Activated CD8-positive, alpha-beta memory T cell treated with anti-CD3 and anti-CD28 coated beads, Interleukin-2, amount 50 U/mL, for 1 hour (primary cell): ENCODE measurements around the gene TMEM184C.

Source experiments
- DNase-seq: peaks from one replicate; pipeline ENCODE4 v3.0.0-alpha.2; 2020; ENCODE audit errors: extremely low read depth

Gene TMEM184C

GRCh38 chr4:147655639-147656038 is 38.4 kb downstream of the TMEM184C start:
- no peak for DNase-seq

GRCh38 chr4:147658501-147658900 is 41.3 kb downstream of the TMEM184C start:
- DNase-seq = no peak

- no peak for DNase-seq
Observed at GRCh38 chr4:147674073-147674472, 56.9 kb downstream of the TMEM184C start.

GRCh38 chr4:147674496-147674895 is 57.3 kb downstream of the TMEM184C start:
- DNase-seq = no peak

- no peak for DNase-seq
Observed at GRCh38 chr4:147678106-147678505, 60.9 kb downstream of the TMEM184C start.

GRCh38 chr4:147678796-147679549 is 61.8 kb downstream of the TMEM184C start:
- DNase-seq = no peak

GRCh38 chr4:147682755-147683154 is 65.6 kb downstream of the TMEM184C start:
- no peak for DNase-seq

GRCh38 chr4:147683188-147683591 is 66.0 kb downstream of the TMEM184C start:
- no peak for DNase-seq

GRCh38 chr4:147683717-147684700 is 66.8 kb downstream of the TMEM184C start, which contains the start of gene PRMT9:
PRMT9 (minus strand) TSS chr4:147684163; CDS start chr4:147683987, 176 bp downstream.
- peak; percentile 68 for DNase-seq

- DNase-seq = no peak
Observed at GRCh38 chr4:147689067-147689466, 71.9 kb downstream of the TMEM184C start.

- DNase-seq = no peak
Observed at GRCh38 chr4:147691820-147692219, 74.6 kb downstream of the TMEM184C start.

- no peak for DNase-seq
Observed at GRCh38 chr4:147693218-147693617, 76.0 kb downstream of the TMEM184C start.

- DNase-seq = no peak
Observed at GRCh38 chr4:147696866-147697265, 79.7 kb downstream of the TMEM184C start.

- no peak for DNase-seq
Observed at GRCh38 chr4:147704846-147705245, 87.6 kb downstream of the TMEM184C start.

GRCh38 chr4:147707892-147708672 is 90.9 kb downstream of the TMEM184C start:
- DNase-seq = no peak

GRCh38 chr4:147709999-147710398 is 92.8 kb downstream of the TMEM184C start:
- no peak for DNase-seq

- DNase-seq = no peak
Observed at GRCh38 chr4:147714575-147715401, 97.6 kb downstream of the TMEM184C start.

- no peak for DNase-seq
Observed at GRCh38 chr4:147717878-147718277, 100.7 kb downstream of the TMEM184C start.
